Adipose tissue (tissue), 3 donors: ENCODE measurements around the gene OPCML. TPM values are rescaled to one million over a fixed set of nuclear protein-coding genes. Genes with fewer than 3 reads are reported as not detected.

Experiments
- H3K27ac ChIP-seq: one replicate; pipeline ENCODE4 v1.5.1; 2013; ENCODE audit warnings: low read depth, low read length
- WGBS, 3 donors: extraction: QIAGEN DNeasy Blood & Tissue Kit; methylation state at CpG; one replicate each; pipeline ENCODE4 v1.1.7; 2013; 5-methylcytosine and 5-hydroxymethylcytosine counted together
- polyA plus RNA-seq, 3 donors: library from polyadenylated mRNA; stranded (reverse); fragments of 200-250 nt; gene quantifications; one replicate each; pipeline ENCODE4 v1.2.3, GENCODE V29; 2013
- donor health status: healthy with polysubstance abuse.
- donor health status: Bipolar disorder and iron deficiency.
- donor health status: healthy.

OPCML gene
- polyA plus RNA-seq, 3 donors, result 0.01 to 0.04 TPM; not detected in 1

- 55 to 75% (median 71%) methylated on average over 9 of the region's 9 CpGs for WGBS, 3 donors
- no peak overlapping the region for H3K27ac ChIP-seq
Observed at GRCh38 chr11:133284156-133284555, 248.1 kb downstream of the OPCML start.

- 83% methylated on average over 5 of the region's 5 CpGs for WGBS, 3 donors
- no peak overlapping the region for H3K27ac ChIP-seq
Observed at GRCh38 chr11:133277886-133278285, 254.4 kb downstream of the OPCML start.

GRCh38 chr11:133271871-133272776 is 260.2 kb downstream of the OPCML start:
- WGBS, 3 donors, result 76 to 77% (median 76%) methylated on average over 6 of the region's 6 CpGs

GRCh38 chr11:133271206-133271605 is 261.1 kb downstream of the OPCML start:
- no peak overlapping the region for H3K27ac ChIP-seq

More at GRCh38 chr11:133271871-133272776, 260.2 kb downstream of the OPCML start:
- H3K27ac ChIP-seq, result no peak overlapping the region

GRCh38 chr11:133269267-133269666 is 263.0 kb downstream of the OPCML start:
- 76 to 89% (median 86%) methylated on average over 2 of the region's 2 CpGs for WGBS, 3 donors
- H3K27ac ChIP-seq, result no peak overlapping the region

GRCh38 chr11:133266986-133267385 is 265.3 kb downstream of the OPCML start:
- H3K27ac ChIP-seq, result no peak overlapping the region
- WGBS, 3 donors, result 49 to 60% (median 53%) methylated on average over 6 of the region's 6 CpGs

- WGBS, 3 donors, result 50 to 54% (median 51%) methylated on average over 11 of the region's 11 CpGs
- H3K27ac ChIP-seq, result no peak overlapping the region
Observed at GRCh38 chr11:133265530-133266035, 266.7 kb downstream of the OPCML start.

GRCh38 chr11:133263332-133263731 is 269.0 kb downstream of the OPCML start:
- no peak overlapping the region for H3K27ac ChIP-seq
- 70 to 83% (median 79%) methylated on average over 2 of the region's 2 CpGs for WGBS, 3 donors

GRCh38 chr11:133258751-133259150 is 273.6 kb downstream of the OPCML start:
- 45 to 76% (median 59%) methylated on average over 2 of the region's 2 CpGs for WGBS, 3 donors

GRCh38 chr11:133254601-133255000 is 277.7 kb downstream of the OPCML start:
- whole genome bisulfite sequencing, 3 donors, result 55 to 67% (median 55%) methylated on average over 3 of the region's 3 CpGs

More at GRCh38 chr11:133258751-133259150, 273.6 kb downstream of the OPCML start:
- no peak overlapping the region for H3K27ac ChIP-seq

GRCh38 chr11:133253570-133253969 is 278.7 kb downstream of the OPCML start:
- WGBS, 3 donors, result 93 to 97% (median 94%) methylated on average over 3 of the region's 3 CpGs
- H3K27ac ChIP-seq, result no peak overlapping the region

More at GRCh38 chr11:133254601-133255000, 277.7 kb downstream of the OPCML start:
- no peak overlapping the region for H3K27ac ChIP-seq

GRCh38 chr11:133251841-133252240 is 280.5 kb downstream of the OPCML start:
- 60 to 72% (median 72%) methylated on average over 3 of the region's 3 CpGs for WGBS, 3 donors
- no peak overlapping the region for H3K27ac ChIP-seq

- WGBS, 3 donors, result 64 to 83% (median 66%) methylated on average over 6 of the region's 6 CpGs
- no peak overlapping the region for H3K27ac ChIP-seq
Observed at GRCh38 chr11:133249530-133249929, 282.8 kb downstream of the OPCML start.

- 64 to 69% (median 64%) methylated on average over 3 of the region's 3 CpGs for WGBS, 3 donors
- no peak overlapping the region for H3K27ac ChIP-seq
Observed at GRCh38 chr11:133249065-133249464, 283.2 kb downstream of the OPCML start.

- WGBS, 3 donors, result 49 to 81% (median 62%) methylated on average over 3 of the region's 3 CpGs
- H3K27ac ChIP-seq, result no peak overlapping the region
Observed at GRCh38 chr11:133243832-133244231, 288.5 kb downstream of the OPCML start.

- 63 to 78% (median 70%) methylated on average over 10 of the region's 10 CpGs for WGBS, 3 donors
- H3K27ac ChIP-seq, result no peak overlapping the region
Observed at GRCh38 chr11:133240908-133241655, 291.2 kb downstream of the OPCML start.

GRCh38 chr11:133239575-133239974 is 292.7 kb downstream of the OPCML start:
- no peak overlapping the region for H3K27ac ChIP-seq
- WGBS, 3 donors, result 66 to 69% (median 68%) methylated on average over 8 of the region's 8 CpGs

- whole genome bisulfite sequencing, 3 donors, result 66 to 83% (median 70%) methylated on average over 10 of the region's 10 CpGs
- H3K27ac ChIP-seq, result no peak overlapping the region
Observed at GRCh38 chr11:133238495-133238894, 293.8 kb downstream of the OPCML start.

GRCh38 chr11:133238027-133238426 is 294.3 kb downstream of the OPCML start:
- no peak overlapping the region for H3K27ac ChIP-seq
- WGBS, 3 donors, result 78 to 90% (median 81%) methylated on average over 2 of the region's 2 CpGs
